Effector memory CD4-positive, alpha-beta T cell (primary cell): Measurements from ENCODE around the gene TMEM30B.

Source experiments
- DNase-seq, 3 donors: peaks; one replicate each; pipeline ENCODE4 v3.0.0-alpha.2; 2020
- H3K27ac ChIP-seq: 2 replicates; pipeline ENCODE4 v1.7.0; 2013; ENCODE audit warnings: mild to moderate bottlenecking, low read length, moderate library complexity; ENCODE audit not compliant: insufficient read depth, poor library complexity, severe bottlenecking
- H3K27me3 ChIP-seq: replicated peaks from 2 replicates; pipeline ENCODE4 v1.7.0; 2013; ENCODE audit warnings: mild to moderate bottlenecking, low read length; ENCODE audit not compliant: insufficient read depth, control insufficient read depth, poor library complexity, severe bottlenecking
- H3K36me3 ChIP-seq: 2 replicates; pipeline ENCODE4 v1.7.0; 2013; ENCODE audit warnings: mild to moderate bottlenecking, low read length, moderate library complexity; ENCODE audit not compliant: control insufficient read depth, insufficient read depth
- H3K4me1 ChIP-seq: 2 replicates; pipeline ENCODE4 v1.7.0; 2013; ENCODE audit warnings: low read length, mild to moderate bottlenecking; ENCODE audit not compliant: control insufficient read depth, insufficient read depth, poor library complexity, severe bottlenecking
- H3K4me3 ChIP-seq: 2 replicates; pipeline ENCODE4 v1.7.0; 2013; ENCODE audit warnings: low read length, low read depth, mild to moderate bottlenecking; ENCODE audit not compliant: insufficient read depth, poor library complexity, severe bottlenecking
- H3K9me3 ChIP-seq: 2 replicates; pipeline ENCODE4 v1.7.0; 2013; ENCODE audit warnings: mild to moderate bottlenecking, low read length, moderate library complexity; ENCODE audit not compliant: control insufficient read depth

TMEM30B gene

GRCh38 chr14:61285364-61285763, 4.2 kb upstream of the TMEM30B start:
- Histone ChIP-seq H3K9me3 (no peaks in the 10 kb centered on the region), H3K4me3 (no peak overlapping the region), H3K27ac (no peak overlapping the region), H3K4me1 (no peaks in the 10 kb centered on the region), H3K27me3 (no peaks in the 10 kb centered on the region), H3K36me3 (no peaks in the 10 kb centered on the region)
- no peak for DNase-seq

GRCh38 chr14:61284001-61284400, 2.9 kb upstream of the TMEM30B start:
- DNase-seq, result no peak
- Histone ChIP-seq H3K36me3 (no peaks in the 10 kb centered on the region), H3K4me3 (no peak overlapping the region), H3K4me1 (peaks cover 9% of the 10 kb centered on the region), H3K27me3 (no peaks in the 10 kb centered on the region), H3K27ac (no peak overlapping the region), H3K9me3 (no peaks in the 10 kb centered on the region)

- Histone ChIP-seq H3K4me1 (peaks cover 9% of the 10 kb centered on the region), H3K4me3 (no peak overlapping the region), H3K27me3 (no peaks in the 10 kb centered on the region), H3K36me3 (no peaks in the 10 kb centered on the region), H3K27ac (no peak overlapping the region), H3K9me3 (no peaks in the 10 kb centered on the region)
- DNase-seq, result no peak
Observed at GRCh38 chr14:61282746-61283145, 1.6 kb upstream of the TMEM30B start.

- Histone ChIP-seq H3K27ac (no peak overlapping the region), H3K36me3 (no peaks in the 10 kb centered on the region), H3K9me3 (no peaks in the 10 kb centered on the region), H3K4me3 (no peak overlapping the region), H3K27me3 (no peaks in the 10 kb centered on the region), H3K4me1 (peaks cover 9% of the 10 kb centered on the region)
- DNase-seq, result no peak
Observed at GRCh38 chr14:61281948-61282275, 774 bp upstream of the TMEM30B start.

- Histone ChIP-seq H3K4me1 (peaks cover 9% of the 10 kb centered on the region), H3K9me3 (no peaks in the 10 kb centered on the region), H3K27me3 (no peaks in the 10 kb centered on the region), H3K36me3 (no peaks in the 10 kb centered on the region), H3K4me3 (peak overlapping the region; percentile 83), H3K27ac (peak overlapping the region; percentile 66)
- DNase-seq, result peak; percentile 55 to 61 (median 61)
Observed at GRCh38 chr14:61280526-61281185, 482 bp downstream of the TMEM30B start.

GRCh38 chr14:61280092-61280525, 1.0 kb downstream of the TMEM30B start:
- H3K27me3 ChIP-seq, result no peaks in the 10 kb centered on the region
- peak overlapping the region; percentile 83 for H3K4me3 ChIP-seq
- no peaks in the 10 kb centered on the region for H3K36me3 ChIP-seq
- H3K27ac ChIP-seq, result peak overlapping the region; percentile 66
- peaks cover 9% of the 10 kb centered on the region for H3K4me1 ChIP-seq
- DNase-seq, result peak in 1 of 3 donors; percentile 10
- no peaks in the 10 kb centered on the region for H3K9me3 ChIP-seq

- no peak for DNase-seq
- no peaks in the 10 kb centered on the region for H3K36me3 ChIP-seq
- no peak overlapping the region for H3K4me3 ChIP-seq
- peaks cover 9% of the 10 kb centered on the region for H3K4me1 ChIP-seq
- H3K9me3 ChIP-seq, result no peaks in the 10 kb centered on the region
- H3K27me3 ChIP-seq, result no peaks in the 10 kb centered on the region
- H3K27ac ChIP-seq, result no peak overlapping the region
Observed at GRCh38 chr14:61279082-61279481, 2.1 kb downstream of the TMEM30B start.

- Histone ChIP-seq H3K4me3 (no peak overlapping the region), H3K27ac (no peak overlapping the region), H3K4me1 (peaks cover 9% of the 10 kb centered on the region), H3K9me3 (no peaks in the 10 kb centered on the region), H3K27me3 (no peaks in the 10 kb centered on the region), H3K36me3 (no peaks in the 10 kb centered on the region)
- DNase-seq, result no peak
Observed at GRCh38 chr14:61277784-61278183, 3.4 kb downstream of the TMEM30B start.

- no peaks in the 10 kb centered on the region for H3K27me3 ChIP-seq
- no peak overlapping the region for H3K27ac ChIP-seq
- peaks cover 9% of the 10 kb centered on the region for H3K4me1 ChIP-seq
- DNase-seq, result no peak
- H3K36me3 ChIP-seq, result no peaks in the 10 kb centered on the region
- H3K9me3 ChIP-seq, result no peaks in the 10 kb centered on the region
- no peak overlapping the region for H3K4me3 ChIP-seq
Observed at GRCh38 chr14:61277232-61277631, 3.9 kb downstream of the TMEM30B start.

- Histone ChIP-seq H3K4me1 (no peaks in the 10 kb centered on the region), H3K4me3 (no peak overlapping the region), H3K27me3 (peaks cover 19% of the 10 kb centered on the region), H3K27ac (no peak overlapping the region), H3K9me3 (no peaks in the 10 kb centered on the region), H3K36me3 (no peaks in the 10 kb centered on the region)
- no peak for DNase-seq
Observed at GRCh38 chr14:61271552-61271951, 9.6 kb downstream of the TMEM30B start.
